RWPE1 (cell line): Measurements from ENCODE around the gene CDC45.

Experiments
- CTCF ChIA-PET: fragments of 350-600 bp; sonication (Branson Sonifier 250); formaldehyde crosslinking; extraction: SDS; loops from one replicate; lab custom pipeline; 2021; lab: Yijun Ruan, JAX
- POLR2A ChIA-PET: fragments of 400-600 bp; formaldehyde crosslinking; extraction: SDS; loops from one replicate; lab custom pipeline; 2020; ENCODE audit warnings: antibody characterized with exemption; ENCODE audit not compliant: low non-redundant PET; lab: Yijun Ruan, JAX
- DNase-seq: peaks from one replicate; pipeline ENCODE4 v3.0.0; 2012; ENCODE audit warnings: low spot score
- H3K27ac ChIP-seq: fragments of 450-650 bp; 2 replicates; pipeline ENCODE4 v1.5.1; 2017
- TF ChIP-seq, protein P1 (sequence below): fragments of 450-650 bp; conservative IDR thresholded peaks from 2 replicates; pipeline ENCODE4 v1.5.1; 2017; ENCODE audit warnings: low read depth, mild to moderate bottlenecking

Gene CDC45

DNA sequence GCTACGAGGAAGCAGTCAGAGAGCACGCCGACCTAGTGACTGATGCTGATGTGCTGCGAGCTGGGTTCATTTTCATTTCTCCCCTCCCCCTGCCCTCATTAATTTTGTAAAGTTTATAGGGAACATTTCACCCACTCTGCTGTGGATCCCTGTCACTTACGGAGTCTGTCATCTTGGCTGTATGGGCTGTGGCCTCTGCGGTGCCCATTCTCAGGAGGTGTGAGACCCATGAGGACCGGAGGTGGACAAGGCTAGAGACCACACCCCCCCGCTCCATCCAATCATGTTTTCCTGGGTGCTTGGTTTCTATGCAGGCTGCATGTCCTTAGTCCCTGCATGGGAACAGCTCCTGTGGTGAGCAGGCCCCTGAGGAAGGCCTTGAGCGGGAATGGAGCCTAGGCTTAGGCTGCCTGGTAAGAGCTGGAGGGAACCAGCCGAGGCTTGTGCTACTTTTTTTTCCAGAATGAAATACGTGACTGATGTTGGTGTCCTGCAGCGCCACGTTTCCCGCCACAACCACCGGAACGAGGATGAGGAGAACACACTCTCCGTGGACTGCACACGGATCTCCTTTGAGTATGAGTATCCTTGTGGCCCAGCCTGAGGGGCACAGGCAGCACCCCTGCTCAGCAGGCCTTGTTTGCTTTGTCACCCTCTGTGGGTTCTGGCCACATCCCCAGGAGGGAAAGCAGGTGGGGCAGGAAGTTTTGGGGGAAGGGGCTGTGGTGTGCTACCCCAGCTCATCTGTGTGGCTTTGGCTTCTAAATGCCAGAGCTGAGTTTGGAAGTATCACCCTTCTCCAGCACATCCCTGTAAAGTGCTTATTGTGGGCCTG lies 25.4 kb downstream of the CDC45 start:
- no peak overlapping the region for H3K27ac ChIP-seq
- TF ChIP-seq, protein P1, sequence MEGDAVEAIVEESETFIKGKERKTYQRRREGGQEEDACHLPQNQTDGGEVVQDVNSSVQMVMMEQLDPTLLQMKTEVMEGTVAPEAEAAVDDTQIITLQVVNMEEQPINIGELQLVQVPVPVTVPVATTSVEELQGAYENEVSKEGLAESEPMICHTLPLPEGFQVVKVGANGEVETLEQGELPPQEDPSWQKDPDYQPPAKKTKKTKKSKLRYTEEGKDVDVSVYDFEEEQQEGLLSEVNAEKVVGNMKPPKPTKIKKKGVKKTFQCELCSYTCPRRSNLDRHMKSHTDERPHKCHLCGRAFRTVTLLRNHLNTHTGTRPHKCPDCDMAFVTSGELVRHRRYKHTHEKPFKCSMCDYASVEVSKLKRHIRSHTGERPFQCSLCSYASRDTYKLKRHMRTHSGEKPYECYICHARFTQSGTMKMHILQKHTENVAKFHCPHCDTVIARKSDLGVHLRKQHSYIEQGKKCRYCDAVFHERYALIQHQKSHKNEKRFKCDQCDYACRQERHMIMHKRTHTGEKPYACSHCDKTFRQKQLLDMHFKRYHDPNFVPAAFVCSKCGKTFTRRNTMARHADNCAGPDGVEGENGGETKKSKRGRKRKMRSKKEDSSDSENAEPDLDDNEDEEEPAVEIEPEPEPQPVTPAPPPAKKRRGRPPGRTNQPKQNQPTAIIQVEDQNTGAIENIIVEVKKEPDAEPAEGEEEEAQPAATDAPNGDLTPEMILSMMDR = no peak
- DNase-seq = no peak
- POLR2A ChIA-PET = no interaction called here
- CTCF ChIA-PET = interaction anchor here (0.7 kb wide), 1 partner anchor 10 kb away, joined by 3 read pairs; no protein-coding TSS in a partner anchor

DNA sequence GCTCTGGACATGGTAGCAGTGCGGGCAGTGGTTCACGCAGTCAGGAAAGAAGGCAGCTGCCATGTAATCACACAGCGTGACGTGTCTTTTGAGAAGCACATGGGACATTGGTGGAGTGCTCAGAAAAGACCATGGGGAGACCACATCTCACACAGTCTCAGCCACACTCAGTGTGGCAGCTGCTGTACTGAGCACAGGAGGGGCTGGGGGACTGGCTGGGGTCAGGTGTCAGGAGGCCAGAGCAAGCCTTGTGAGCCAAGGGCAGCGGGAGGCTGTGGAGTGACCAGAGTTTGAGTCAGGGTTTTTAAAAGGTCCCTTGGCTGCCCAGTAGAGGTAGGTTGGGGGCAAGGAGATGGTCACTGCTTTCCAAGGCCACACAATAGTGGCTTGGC lies 26.0 kb downstream of the CDC45 start:
- CTCF ChIA-PET = interaction anchor here (0.6 to 0.7 kb wide), 2 partner anchors 11 to 113 kb away, joined by 3 to 5 read pairs; no protein-coding TSS in a partner anchor
- DNase-seq = no peak
- TF ChIP-seq, protein P1 = no peak
- POLR2A ChIA-PET = no interaction called here
- H3K27ac ChIP-seq = no peak overlapping the region

DNA sequence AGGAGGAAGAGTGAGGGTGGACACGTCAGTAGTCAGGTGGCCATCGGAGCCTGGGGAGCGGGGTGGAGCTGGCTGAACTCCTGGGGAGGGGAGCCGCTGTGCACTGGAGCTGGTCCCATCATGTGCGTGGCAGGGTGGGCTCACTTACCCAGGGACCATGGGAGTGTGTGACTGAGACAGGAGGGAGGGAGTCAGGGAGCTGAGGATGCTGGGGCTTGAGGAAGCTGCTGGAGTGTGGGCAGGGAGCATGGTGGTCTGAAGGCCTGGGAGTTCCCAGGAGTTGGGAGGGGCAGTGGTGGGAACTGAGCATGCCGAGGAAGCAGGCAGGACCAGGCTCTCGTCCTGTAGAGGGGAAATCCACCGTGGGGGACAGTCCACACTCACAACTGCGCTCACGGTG lies 26.5 kb downstream of the CDC45 start:
- no peak overlapping the region for H3K27ac ChIP-seq
- TF ChIP-seq, protein P1 = no peak
- CTCF ChIA-PET = interaction anchor here (0.6 to 0.7 kb wide), 2 partner anchors 11 to 113 kb away, joined by 3 to 5 read pairs; no protein-coding TSS in a partner anchor

DNA sequence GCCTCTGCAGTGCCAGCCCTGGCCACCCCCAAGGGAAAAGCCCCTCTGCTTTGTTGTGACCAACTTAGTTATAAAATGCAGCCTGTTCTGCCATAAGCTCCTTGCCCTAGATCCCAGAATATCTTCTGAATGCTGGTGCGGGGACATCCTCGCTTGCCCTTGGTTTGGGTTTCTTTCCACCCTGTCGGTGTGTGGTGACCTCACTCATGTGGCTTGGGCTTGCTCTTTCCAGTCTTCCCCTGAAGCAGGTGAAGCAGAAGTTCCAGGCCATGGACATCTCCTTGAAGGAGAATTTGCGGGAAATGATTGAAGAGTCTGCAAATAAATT lies 27.8 kb downstream of the CDC45 start:
- H3K27ac ChIP-seq = no peak overlapping the region
- TF ChIP-seq, protein P1 = no peak
- no peak for DNase-seq
- POLR2A ChIA-PET = no interaction called here
- CTCF ChIA-PET = no interaction called here

More for the DNA sequence above, 26.5 kb downstream of the CDC45 start:
- no peak for DNase-seq
- POLR2A ChIA-PET = no interaction called here

DNA sequence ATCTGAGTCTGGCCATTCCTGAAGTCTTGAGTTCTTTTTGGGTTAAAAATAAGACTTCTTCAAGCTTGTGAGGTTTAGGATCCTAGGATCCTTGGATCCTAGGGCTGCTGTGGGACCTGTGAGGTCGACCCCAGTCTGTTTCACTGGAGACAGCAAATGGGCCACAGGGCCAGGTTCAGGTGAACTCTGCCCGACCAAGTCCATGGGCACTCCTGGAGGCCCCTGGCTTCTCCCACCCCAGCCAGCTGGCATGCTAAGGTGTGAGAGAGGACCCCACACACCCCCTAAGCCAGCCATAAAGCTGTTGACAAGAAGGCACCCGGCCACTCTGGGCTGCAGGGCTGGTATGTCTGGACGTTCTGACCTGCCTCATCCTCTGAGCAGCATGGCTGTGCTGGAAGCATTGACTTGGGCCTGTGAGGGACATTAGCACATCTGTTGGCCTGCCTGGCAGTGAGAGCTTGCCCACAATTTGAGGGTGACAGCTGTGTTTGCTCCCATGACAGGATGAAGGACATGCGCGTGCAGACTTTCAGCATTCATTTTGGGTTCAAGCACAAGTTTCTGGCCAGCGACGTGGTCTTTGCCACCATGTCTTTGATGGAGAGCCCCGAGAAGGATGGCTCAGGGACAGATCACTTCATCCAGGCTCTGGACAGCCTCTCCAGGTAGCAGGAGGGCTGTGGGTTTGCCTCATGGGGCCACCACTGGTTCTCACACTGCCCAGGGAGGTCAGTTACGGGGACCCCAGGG lies 28.5 kb downstream of the CDC45 start:
- ChIA-PET POLR2A (interaction anchor here (0.6 kb wide), 1 partner anchor 440 kb away, joined by 4 read pairs; no protein-coding TSS in a partner anchor), CTCF (no interaction called here)
- TF ChIP-seq, protein P1 = no peak
- no peak overlapping the region for H3K27ac ChIP-seq
- DNase-seq = no peak

DNA sequence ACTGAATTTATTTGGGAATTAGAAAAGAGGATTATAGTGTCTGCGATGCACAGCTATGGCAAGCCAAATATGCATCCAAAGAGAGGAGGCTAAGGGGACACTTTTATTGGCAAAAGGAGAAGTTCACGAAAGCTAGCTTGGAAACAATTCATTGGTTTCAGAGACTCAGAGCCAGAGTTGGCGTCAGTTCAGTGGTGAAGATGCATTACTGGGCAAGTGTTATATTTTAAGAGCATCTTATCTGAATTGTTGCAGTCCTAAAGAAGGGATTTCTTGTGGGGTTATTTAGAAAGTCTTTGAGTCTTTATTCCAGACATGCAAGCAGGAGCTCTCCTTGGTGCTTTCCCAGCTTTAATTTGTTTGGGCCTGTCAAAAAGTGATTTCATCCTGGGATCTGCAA lies 29.5 kb downstream of the CDC45 start:
- H3K27ac ChIP-seq = no peak overlapping the region
- ChIA-PET CTCF (interaction anchor here (0.6 kb wide), 1 partner anchor 190 kb away, joined by 3 read pairs; no protein-coding TSS in a partner anchor), POLR2A (interaction anchor here (0.5 kb wide), 1 partner anchor 52 kb away, joined by 4 read pairs; no protein-coding TSS in a partner anchor)
- TF ChIP-seq, protein P1 = no peak
- DNase-seq = no peak
